H9 (cell line): Measurements from ENCODE around the gene SFMBT1. TPM values are rescaled to one million over a fixed set of nuclear protein-coding genes. Genes with fewer than 3 reads are reported as not detected.

ENCODE experiments used
- DNase-seq: peaks from one replicate; pipeline ENCODE4 v3.0.0-alpha.2; 2017
- H2AFZ ChIP-seq: one replicate; pipeline ENCODE4 v1.6.1; 2013; ENCODE audit warnings: mild to moderate bottlenecking, low read length, control low read depth, moderate library complexity
- H2AK5ac ChIP-seq: 2 replicates; pipeline ENCODE4 v1.6.1; 2013; ENCODE audit warnings: low read length, control low read depth, mixed read lengths; ENCODE audit not compliant: insufficient read length
- H2BK120ac ChIP-seq: one replicate; pipeline ENCODE4 v1.6.1; 2013; ENCODE audit warnings: low read depth, mild to moderate bottlenecking, low read length, control low read depth, inconsistent platforms; ENCODE audit not compliant: poor library complexity, severe bottlenecking
- H2BK12ac ChIP-seq: 2 replicates; pipeline ENCODE4 v1.6.1; 2013; ENCODE audit warnings: low read length, control low read depth, mixed read lengths, low read depth; ENCODE audit not compliant: insufficient read length
- H2BK15ac ChIP-seq: 2 replicates; pipeline ENCODE4 v1.6.1; 2013; ENCODE audit warnings: low read depth, low read length, control low read depth
- H2BK20ac ChIP-seq: one replicate; pipeline ENCODE4 v1.6.1; 2013; ENCODE audit warnings: low read depth, mild to moderate bottlenecking, low read length, control low read depth, inconsistent platforms; ENCODE audit not compliant: poor library complexity, severe bottlenecking
- H2BK5ac ChIP-seq: 2 replicates; pipeline ENCODE4 v1.6.1; 2013; ENCODE audit warnings: low read length, control low read depth, mixed read lengths; ENCODE audit not compliant: insufficient read length
- H3K14ac ChIP-seq: 2 replicates; pipeline ENCODE4 v1.6.1; 2013; ENCODE audit warnings: low read length, control low read depth; ENCODE audit not compliant: insufficient read depth
- H3K18ac ChIP-seq: 2 replicates; pipeline ENCODE4 v1.6.1; 2013; ENCODE audit warnings: low read depth, mild to moderate bottlenecking, mixed read lengths, low read length, control low read depth; ENCODE audit not compliant: insufficient read length
- H3K23ac ChIP-seq: 2 replicates; pipeline ENCODE4 v1.6.1; 2013; ENCODE audit warnings: low read length, control low read depth, mixed read lengths, low read depth; ENCODE audit not compliant: insufficient read length
- H3K23me2 ChIP-seq: 2 replicates; pipeline ENCODE4 v1.6.1; 2013; ENCODE audit warnings: low read depth, mild to moderate bottlenecking, mixed read lengths, low read length, control low read depth; ENCODE audit not compliant: insufficient read length, poor library complexity, severe bottlenecking
- H3K27ac ChIP-seq: 2 replicates; pipeline ENCODE4 v1.5.1; 2013; ENCODE audit warnings: low read length, control low read depth, mixed read lengths, low read depth; ENCODE audit not compliant: insufficient read length
- H3K27me3 ChIP-seq: 2 replicates; pipeline ENCODE4 v1.6.1; 2013; ENCODE audit warnings: low read length, control low read depth, inconsistent platforms; ENCODE audit not compliant: insufficient read depth
- H3K4ac ChIP-seq: 2 replicates; pipeline ENCODE4 v1.6.1; 2013; ENCODE audit warnings: low read depth, mild to moderate bottlenecking, control low read depth, inconsistent platforms, low read length, moderate library complexity
- H3K4me1 ChIP-seq: 2 replicates; pipeline ENCODE4 v1.6.1; 2013; ENCODE audit warnings: low read length, control low read depth, inconsistent platforms; ENCODE audit not compliant: insufficient read depth
- H3K4me2 ChIP-seq: 2 replicates; pipeline ENCODE4 v1.6.1; 2013; ENCODE audit warnings: low read length, control low read depth, mixed read lengths; ENCODE audit not compliant: insufficient read length, insufficient read depth
- H3K56ac ChIP-seq: 2 replicates; pipeline ENCODE4 v1.6.1; 2013; ENCODE audit warnings: low read depth, mild to moderate bottlenecking, mixed read lengths, low read length, control low read depth; ENCODE audit not compliant: insufficient read length
- H3K79me1 ChIP-seq: 2 replicates; pipeline ENCODE4 v1.6.1; 2013; ENCODE audit warnings: low read depth, mild to moderate bottlenecking, moderate library complexity, low read length, control low read depth, inconsistent platforms; ENCODE audit not compliant: insufficient read depth, poor library complexity, severe bottlenecking
- H3K79me2 ChIP-seq: 2 replicates; pipeline ENCODE4 v1.6.1; 2013; ENCODE audit warnings: low read length, control low read depth, inconsistent platforms; ENCODE audit not compliant: insufficient read depth
- H3K9ac ChIP-seq: 2 replicates; pipeline ENCODE4 v1.6.1; 2013; ENCODE audit warnings: low read length, control low read depth, mixed read lengths; ENCODE audit not compliant: insufficient read length; ENCODE audit errors: extremely low read depth
- H3K9me3 ChIP-seq: one replicate; pipeline ENCODE4 v1.6.1; 2013; ENCODE audit warnings: low read depth, low read length, inconsistent platforms; ENCODE audit not compliant: control insufficient read depth
- H3T11ph ChIP-seq: one replicate; pipeline ENCODE4 v1.6.1; 2013; ENCODE audit warnings: mild to moderate bottlenecking, low read length, control low read depth, inconsistent platforms
- H4K20me1 ChIP-seq: one replicate; pipeline ENCODE4 v1.6.1; 2013; ENCODE audit not compliant: control insufficient read depth, insufficient read length, insufficient read depth
- H4K5ac ChIP-seq: 2 replicates; pipeline ENCODE4 v1.6.1; 2013; ENCODE audit warnings: low read depth, mild to moderate bottlenecking, mixed read lengths, low read length, control low read depth; ENCODE audit not compliant: insufficient read length
- H4K8ac ChIP-seq: replicated peaks from 2 replicates; pipeline ENCODE4 v1.6.1; 2013; ENCODE audit warnings: low read length, control low read depth, mixed read lengths, low read depth; ENCODE audit not compliant: insufficient read length
- H4K91ac ChIP-seq: 2 replicates; pipeline ENCODE4 v1.6.1; 2013; ENCODE audit warnings: low read depth, mild to moderate bottlenecking, moderate library complexity, mixed read lengths, low read length, control low read depth; ENCODE audit not compliant: insufficient read length
- H3K27ac Mint-ChIP-seq, 3 experiments: 2 replicates in 2 of 3; 3 replicates in 1 of 3; pipeline ENCODE4 v1.8.0; 2020 to 2021; ENCODE audit warnings: mixed read lengths in 3 of 3, mild to moderate bottlenecking in 1 of 3, moderate library complexity in 1 of 3
- H3K27me3 Mint-ChIP-seq: 2 replicates; pipeline ENCODE4 v1.8.0; 2021; ENCODE audit warnings: low read depth, mild to moderate bottlenecking, moderate library complexity, mixed read lengths
- H3K36me3 Mint-ChIP-seq, 3 experiments: 2 replicates in 2 of 3; 3 replicates in 1 of 3; pipeline ENCODE4 v1.8.0; 2020 to 2021; ENCODE audit warnings: low read depth in 3 of 3, mixed read lengths in 3 of 3; ENCODE audit not compliant: insufficient read depth in 1 of 3
- H3K4me1 Mint-ChIP-seq, 2 experiments: 2 replicates each; pipeline ENCODE4 v1.8.0; 2020; ENCODE audit warnings: mixed read lengths in 2 of 2
- H3K4me3 Mint-ChIP-seq, 2 experiments: 2 replicates in 1 of 2; 3 replicates in 1 of 2; pipeline ENCODE4 v1.8.0; 2020 to 2021; ENCODE audit warnings: mild to moderate bottlenecking in 2 of 2, mixed read lengths in 2 of 2, moderate library complexity in 1 of 2
- H3K9me3 Mint-ChIP-seq, 2 experiments: 2 replicates in 1 of 2; 3 replicates in 1 of 2; pipeline ENCODE4 v1.8.0; 2020; ENCODE audit warnings: mild to moderate bottlenecking in 2 of 2, mixed read lengths in 2 of 2, moderate library complexity in 1 of 2
- CTCF ChIP-seq: fragments of 200-600 bp; sonication (generic); conservative IDR thresholded peaks from 3 replicates; pipeline ENCODE4 v1.8.0; 2021; ENCODE audit warnings: antibody characterized with exemption, mild to moderate bottlenecking
- WGBS: extraction: QIAGEN DNeasy Blood & Tissue Kit; methylation state at CpG from one replicate; pipeline ENCODE4 v1.1.7; 2013; ENCODE audit warnings: missing lambda C conversion rate, low lambda C conversion rate, mixed read lengths; ENCODE audit not compliant: insufficient read length; ENCODE audit errors: extremely low coverage; 5-methylcytosine and 5-hydroxymethylcytosine counted together
- total RNA-seq: library from RNA; stranded (reverse); gene quantifications from 2 replicates; pipeline ENCODE4 v1.2.1, GENCODE V29; 2021

The SFMBT1 gene
- total RNA-seq, 1 experiment from 2014 or later = 15.3 TPM

DNA sequence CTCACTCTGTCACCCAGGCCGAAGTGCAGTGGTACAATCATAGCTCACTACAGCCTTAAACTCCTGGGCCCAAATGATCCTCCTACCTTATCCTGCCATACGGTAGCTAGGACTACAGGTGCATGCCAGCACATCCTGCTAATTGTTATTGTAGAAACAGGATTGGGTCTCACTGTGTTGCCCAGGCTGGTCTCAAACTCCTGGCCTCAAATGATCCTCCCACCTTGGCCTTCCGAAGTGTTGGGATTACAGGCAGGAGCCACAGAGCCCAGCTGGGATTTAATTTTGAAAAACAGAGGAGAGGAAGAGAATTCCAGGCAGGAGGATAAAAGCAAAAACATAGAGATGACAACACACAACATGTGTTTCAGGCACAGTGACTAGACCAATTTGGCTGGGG is 40.5 kb downstream of the SFMBT1 start:
- no peak for TF ChIP-seq CTCF
- Mint-ChIP-seq H3K9me3 (no peaks in the 10 kb centered on the region), H3K4me3 (no peak overlapping the region), H3K27me3 (no peaks in the 10 kb centered on the region), H3K27ac (no peak overlapping the region), H3K36me3 (no peaks in the 10 kb centered on the region), H3K4me1 (peaks cover 6 to 10% of the 10 kb centered on the region in 2 experiments)
- H3K9me3 ChIP-seq = no peaks in the 10 kb centered on the region
- H2AFZ ChIP-seq = no peak overlapping the region
- no peak overlapping the region for H4K91ac ChIP-seq
- H2BK15ac ChIP-seq = no peak overlapping the region
- no peak overlapping the region for H3K18ac ChIP-seq
- no peaks in the 10 kb centered on the region for H3K27me3 ChIP-seq
- no peak overlapping the region for H3T11ph ChIP-seq
- no peak overlapping the region for H2AK5ac ChIP-seq
- no peak overlapping the region for H3K23ac ChIP-seq
- no peak overlapping the region for H2BK5ac ChIP-seq
- H4K8ac ChIP-seq = no peak overlapping the region
- no peak overlapping the region for H2BK20ac ChIP-seq
- no peaks in the 10 kb centered on the region for H3K23me2 ChIP-seq
- no peak overlapping the region for H2BK12ac ChIP-seq
- H3K4ac ChIP-seq = no peak overlapping the region
- no peak for DNase-seq
- no peak overlapping the region for H2BK120ac ChIP-seq
- H3K79me1 ChIP-seq = no peaks in the 10 kb centered on the region
- H3K14ac ChIP-seq = no peak overlapping the region
- H3K27ac ChIP-seq = no peak overlapping the region
- no peak overlapping the region for H3K4me2 ChIP-seq
- no peak overlapping the region for H3K56ac ChIP-seq
- no peaks in the 10 kb centered on the region for H3K4me1 ChIP-seq
- H4K20me1 ChIP-seq = no peaks in the 10 kb centered on the region
- WGBS = no CpG with 5 or more reads among the region's 3 CpGs
- no peak overlapping the region for H3K9ac ChIP-seq
- no peaks in the 10 kb centered on the region for H3K79me2 ChIP-seq
- no peak overlapping the region for H4K5ac ChIP-seq
